Caki2 (cell line): ENCODE data around the gene RHOJ. TPM values are rescaled to one million over a fixed set of nuclear protein-coding genes. Genes with fewer than 3 reads are reported as not detected.

Experiments
- DNase-seq: peaks from one replicate; pipeline ENCODE4 v3.0.0-alpha.2; 2015; ENCODE audit warnings: low read depth
- in situ Hi-C: cut with HindIII; loops from 2 replicates; pipeline ENCODE4 v1.10.0; 2016; ENCODE audit warnings: low sequenced_read_pairs, low pct_unique_long_range_greater_than_20kb, mixed read lengths
- total RNA-seq: library from RNA; depleted of rRNA; stranded (reverse); fragments of >200 nt; shearing (Covaris generic); gene quantifications from 2 replicates; pipeline ENCODE4 v1.2.3, GENCODE V29; 2014; ENCODE audit warnings: low replicate concordance; rRNA removed

RHOJ gene
- total RNA-seq, 1 experiment from 2014 or later: not detected

GRCh38 chr14:63322472-63322871 is 118.2 kb downstream of the RHOJ start:
- in situ Hi-C loops: no loop called here
- DNase-seq: no peak

GRCh38 chr14:63322897-63323573 is 118.8 kb downstream of the RHOJ start:
- no peak for DNase-seq
- in situ Hi-C loops: no loop called here

- no peak for DNase-seq
- in situ Hi-C loops: no loop called here
Observed at GRCh38 chr14:63326840-63327239, 122.6 kb downstream of the RHOJ start.

GRCh38 chr14:63328787-63329737 is 124.8 kb downstream of the RHOJ start:
- DNase-seq: no peak
- in situ Hi-C loops: no loop called here

- DNase-seq: no peak
- in situ Hi-C loops: no loop called here
Observed at GRCh38 chr14:63342371-63342770, 138.1 kb downstream of the RHOJ start.

Other genes with a start within 250 kb of the RHOJ start
- not detected in 2 replicates for gene KCNH5, start 159.0 kb upstream of the RHOJ start, total RNA-seq
- gene GPHB5, start 114.5 kb downstream of the RHOJ start, total RNA-seq: not detected in 2 replicates